ENCODE measurements around the gene GOLGA8Q.
"Not testable (repeated sequence)": the region's sequence is repeated elsewhere in the genome, so short reads cannot be mapped to it uniquely, and the experiment has no call there.

GOLGA8Q gene

GRCh38 chr15:30551750-30552149 is at the start of gene GOLGA8Q:
GOLGA8Q (plus strand) TSS chr15:30552050; CDS start chr15:30552078, 28 bp downstream.
- not testable (repeated sequence) for FAIRE-seq; DNase-seq (ENCODE audit: extremely low spot score, insufficient read length, low read depth)

GRCh38 chr15:30502904-30503781 is 48.7 kb upstream of the GOLGA8Q start:
- DNase-seq (ENCODE audit: extremely low spot score, insufficient read length, low read depth); FAIRE-seq: not testable (repeated sequence)

- not testable (repeated sequence) for DNase-seq (ENCODE audit: extremely low spot score, insufficient read length, low read depth); FAIRE-seq
These were observed 47.5 kb upstream of the GOLGA8Q start for GRCh38 chr15:30504162-30504843.

- not testable (repeated sequence) for FAIRE-seq; DNase-seq (ENCODE audit: extremely low spot score, insufficient read length, low read depth)
These were observed 37.3 kb upstream of the GOLGA8Q start for GRCh38 chr15:30514545-30514944.

- not testable (repeated sequence) for FAIRE-seq; DNase-seq (ENCODE audit: extremely low spot score, insufficient read length, low read depth)
These were observed 28.2 kb upstream of the GOLGA8Q start for GRCh38 chr15:30523453-30524243.

GRCh38 chr15:30525912-30526311 is 25.9 kb upstream of the GOLGA8Q start:
- FAIRE-seq; DNase-seq (ENCODE audit: extremely low spot score, insufficient read length, low read depth): not testable (repeated sequence)

- not testable (repeated sequence) for DNase-seq (ENCODE audit: extremely low spot score, insufficient read length, low read depth); FAIRE-seq
These were observed 22.8 kb upstream of the GOLGA8Q start for GRCh38 chr15:30529049-30529448.

GRCh38 chr15:30566949-30567348 is 15.1 kb downstream of the GOLGA8Q start:
- FAIRE-seq; DNase-seq (ENCODE audit: extremely low spot score, insufficient read length, low read depth): not testable (repeated sequence)

- not testable (repeated sequence) for DNase-seq (ENCODE audit: extremely low spot score, insufficient read length, low read depth); FAIRE-seq
These were observed 21.2 kb downstream of the GOLGA8Q start for GRCh38 chr15:30573012-30573491.

- not testable (repeated sequence) for DNase-seq (ENCODE audit: extremely low spot score, insufficient read length, low read depth); FAIRE-seq
These were observed 27.6 kb downstream of the GOLGA8Q start for GRCh38 chr15:30579394-30579970.

- not testable (repeated sequence) for FAIRE-seq; DNase-seq (ENCODE audit: extremely low spot score, insufficient read length, low read depth)
These were observed 28.9 kb downstream of the GOLGA8Q start for GRCh38 chr15:30580716-30581115.

- not testable (repeated sequence) for FAIRE-seq; DNase-seq (ENCODE audit: extremely low spot score, insufficient read length, low read depth)
These were observed 47.1 kb downstream of the GOLGA8Q start for GRCh38 chr15:30598953-30599352.

- FAIRE-seq; DNase-seq (ENCODE audit: extremely low spot score, insufficient read length, low read depth): not testable (repeated sequence)
These were observed 51.9 kb downstream of the GOLGA8Q start, which contains the start of gene GOLGA8H for GRCh38 chr15:30603796-30604195. GOLGA8H (plus strand) TSS chr15:30604028; CDS start chr15:30604126, 98 bp downstream.
